ENCODE results near the gene LHFPL5. TPM values are rescaled to one million over a fixed set of nuclear protein-coding genes. Genes with fewer than 3 reads are reported as not detected.

LHFPL5 gene
- polyA plus RNA-seq, 1 donor: not detected

DNA sequence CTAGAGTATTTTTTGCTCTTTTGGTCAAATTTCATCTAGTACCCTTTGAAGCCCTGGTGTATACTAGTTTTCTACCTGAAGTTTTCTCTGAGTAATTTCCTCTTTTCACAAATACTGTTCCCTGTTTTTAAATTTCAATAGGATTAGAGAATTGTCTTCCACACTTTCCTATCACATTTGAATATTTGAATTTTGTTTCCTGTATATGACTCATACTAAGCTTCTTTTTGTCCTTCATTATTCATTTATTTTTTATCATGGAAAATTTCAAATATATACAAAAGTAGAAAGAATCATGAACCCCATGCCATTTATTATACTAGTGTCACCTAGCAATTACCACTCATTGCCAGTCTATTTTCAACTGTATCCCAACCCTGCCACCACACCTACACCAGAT lies 52.7 kb downstream of the LHFPL5 start:
- no peak for DNase-seq

DNA sequence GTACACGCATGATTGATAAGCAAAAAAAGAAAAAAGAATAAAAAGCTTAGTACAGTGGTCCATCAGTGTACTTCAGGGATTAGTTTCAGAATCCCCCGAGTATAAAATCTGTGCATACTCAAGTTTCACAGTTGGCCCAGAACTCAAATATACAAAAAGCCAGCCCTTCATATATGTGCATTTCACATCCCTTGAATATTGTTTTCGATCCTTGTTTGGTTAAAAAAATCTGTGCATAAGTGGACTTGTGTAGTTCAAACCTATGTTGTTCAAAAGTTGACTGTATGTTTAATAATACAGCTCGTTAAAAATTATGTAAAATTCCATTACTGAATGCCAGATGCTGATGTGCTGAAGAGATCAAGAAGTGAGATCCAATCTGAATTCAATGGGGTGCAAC lies 54.2 kb downstream of the LHFPL5 start:
- DNase-seq: no peak

Other genes starting within 250 kb of the LHFPL5 start
- 14.5 TPM for gene FKBP5, start 116.4 kb upstream of the LHFPL5 start, polyA plus RNA-seq (ENCODE audit: insufficient read length)
- 0.67 TPM for gene ARMC12, start 68.3 kb upstream of the LHFPL5 start, polyA plus RNA-seq (ENCODE audit: insufficient read length)
- not detected for gene CLPSL2, start 28.8 kb upstream of the LHFPL5 start, polyA plus RNA-seq (ENCODE audit: insufficient read length)
- gene CLPSL1, start 24.3 kb upstream of the LHFPL5 start, polyA plus RNA-seq (ENCODE audit: insufficient read length): not detected
- gene CLPS, start 8.0 kb upstream of the LHFPL5 start, polyA plus RNA-seq (ENCODE audit: insufficient read length): not detected
- 16.0 TPM for gene SRPK1, start 115.7 kb downstream of the LHFPL5 start, polyA plus RNA-seq (ENCODE audit: insufficient read length)
- 0.17 TPM for gene SLC26A8, start 219.3 kb downstream of the LHFPL5 start, polyA plus RNA-seq (ENCODE audit: insufficient read length)
- 30.2 TPM for gene MAPK14, start 222.5 kb downstream of the LHFPL5 start, polyA plus RNA-seq (ENCODE audit: insufficient read length)

Measured in hindlimb muscle (tissue), 1 donor.